B cell (primary cell): Measurements from ENCODE around the gene LDB1. TPM values are rescaled to one million over a fixed set of nuclear protein-coding genes. Genes with fewer than 3 reads are reported as not detected.

Source experiments
- ATAC-seq: fragments of 200-7000 bp; cut with Tn5 transposase; one replicate; pipeline ENCODE4 v1.10.0; 2021; ENCODE audit warnings: low read depth, mild to moderate bottlenecking, moderate number of reproducible peaks, moderate library complexity
- CTCF ChIA-PET: fragments of 350-600 bp; sonication (Branson Sonifier 250); formaldehyde crosslinking; loops from one replicate; lab custom pipeline; 2021; ENCODE audit warnings: antibody characterized with exemption, inconsistent platforms; lab: Charles Lee
- POLR2A ChIA-PET: fragments of 350-600 bp; sonication (Branson Sonifier 250); formaldehyde crosslinking; loops from one replicate; lab custom pipeline; 2021; ENCODE audit warnings: antibody characterized with exemption; lab: Charles Lee
- DNase-seq: peaks from one replicate; pipeline ENCODE4 v3.0.0; 2013
- H2AFZ ChIP-seq: 2 replicates; pipeline ENCODE4 v1.6.1; 2012; ENCODE audit warnings: mild to moderate bottlenecking, low read depth, low read length; ENCODE audit not compliant: insufficient read depth, poor library complexity, severe bottlenecking
- H3K27ac ChIP-seq, 2 donors: 1 replicate in 1 of 2; 2 replicates in 1 of 2; pipeline ENCODE4 v1.5.1; 2012 to 2013; ENCODE audit warnings: low read length in 2 of 2, mild to moderate bottlenecking in 2 of 2, moderate library complexity in 1 of 2
- H3K27me3 ChIP-seq, 4 experiments: fragments of 200-600 bp in 1 of 4; sonication (generic) in 1 of 4; replicated peaks in 1 of 4; 1 replicate in 2 of 4; 2 replicates in 2 of 4; pipeline versions ENCODE4 v1.6.1 to v1.7.0; 2013 to 2016; ENCODE audit warnings: low read length in 3 of 4, mild to moderate bottlenecking in 2 of 4, mixed read lengths in 1 of 4, moderate library complexity in 1 of 4; ENCODE audit not compliant: insufficient read depth in 4 of 4, control insufficient read depth in 3 of 4; ENCODE audit errors: control extremely low read depth in 1 of 4
- H3K36me3 ChIP-seq, 2 experiments: replicated peaks in 1 of 2; 1 replicate in 1 of 2; 2 replicates in 1 of 2; pipeline versions ENCODE4 v1.6.1 to v1.7.1; 2013; ENCODE audit warnings: low read length in 1 of 2; ENCODE audit not compliant: insufficient read depth in 2 of 2, control insufficient read depth in 1 of 2; ENCODE audit errors: control extremely low read depth in 1 of 2, extremely low read depth in 1 of 2
- H3K4me1 ChIP-seq, 2 donors: fragments of 200-600 bp in 1 of 2; sonication (generic) in 1 of 2; 1 replicate in 1 of 2; 2 replicates in 1 of 2; pipeline versions ENCODE4 v1.5.1 to v1.6.1; 2013 to 2017; ENCODE audit warnings: low read length in 2 of 2; ENCODE audit not compliant: control insufficient read depth in 2 of 2, insufficient read depth in 2 of 2
- H3K4me2 ChIP-seq: replicated peaks from 2 replicates; pipeline ENCODE3; 2012; ENCODE audit warnings: mild to moderate bottlenecking, low read depth, low read length; ENCODE audit not compliant: poor library complexity, severe bottlenecking
- H3K4me3 ChIP-seq, 5 experiments: fragments of 200-600 bp in 1 of 5; sonication (generic) in 1 of 5; 1 replicate in 3 of 5; 2 replicates in 2 of 5; pipeline versions ENCODE4 v1.5.1 to v1.7.0; 2011 to 2016; ENCODE audit warnings: low read length in 4 of 5, mild to moderate bottlenecking in 4 of 5, low read depth in 2 of 5, control low read depth in 1 of 5, moderate library complexity in 1 of 5; ENCODE audit not compliant: insufficient read depth in 1 of 5; ENCODE audit errors: control extremely low read depth in 1 of 5, extremely low read depth in 1 of 5
- H3K79me2 ChIP-seq: fragments of 200-600 bp; sonication (generic); one replicate; pipeline ENCODE4 v1.6.0; 2016; ENCODE audit warnings: low read length; ENCODE audit not compliant: control insufficient read depth, insufficient read depth
- H3K9ac ChIP-seq: fragments of 200-600 bp; sonication (generic); 2 replicates; pipeline ENCODE4 v1.6.1; 2017; ENCODE audit warnings: mild to moderate bottlenecking, low read length, moderate library complexity
- H3K9me3 ChIP-seq, 3 donors: one replicate each; pipeline versions ENCODE4 v1.6.1 to v1.7.1; 2013; ENCODE audit warnings: low read length in 2 of 3; ENCODE audit not compliant: control insufficient read depth in 2 of 3, insufficient read depth in 1 of 3; ENCODE audit errors: control extremely low read depth in 1 of 3
- H4K20me1 ChIP-seq: 2 replicates; pipeline ENCODE4 v1.6.0; 2012; ENCODE audit warnings: mild to moderate bottlenecking, low read length; ENCODE audit not compliant: insufficient read depth, control insufficient read depth, poor library complexity, severe bottlenecking
- H3K27ac Mint-ChIP-seq: one replicate; pipeline ENCODE4 v1.8.0; 2021; ENCODE audit warnings: mixed read lengths
- H3K27me3 Mint-ChIP-seq: one replicate; pipeline ENCODE4 v1.8.0; 2021; ENCODE audit warnings: mixed read lengths
- H3K4me1 Mint-ChIP-seq: one replicate; pipeline ENCODE4 v1.8.0; 2021; ENCODE audit warnings: mixed read lengths
- H3K4me3 Mint-ChIP-seq: one replicate; pipeline ENCODE4 v1.8.0; 2021; ENCODE audit warnings: mixed read lengths
- H3K9me3 Mint-ChIP-seq: one replicate; pipeline ENCODE4 v1.8.0; 2022; ENCODE audit warnings: mixed read lengths; ENCODE audit not compliant: insufficient read depth
- EZH2 ChIP-seq: IDR thresholded peaks from 2 replicates; pipeline ENCODE4 v1.6.1; 2012; ENCODE audit warnings: borderline replicate concordance, low read depth, mild to moderate bottlenecking, moderate library complexity, low read length; ENCODE audit not compliant: insufficient read depth, poor library complexity, severe bottlenecking
- WGBS: methylation state at CpG from one replicate; pipeline ENCODE4 v1.1.5; 2013; ENCODE audit warnings: missing lambda C conversion rate; ENCODE audit not compliant: insufficient coverage; 5-methylcytosine and 5-hydroxymethylcytosine counted together
- intact Hi-C: fragments of 100-400 bp; cut with micrococcal nuclease; formaldehyde crosslinking; loops from one replicate; pipeline ENCODE4 v1.10.0; 2022
- polyA plus RNA-seq: library from polyadenylated mRNA; depleted of rRNA; stranded (reverse); fragments of >200 nt; gene quantifications from 2 replicates; pipeline ENCODE4 v1.2.3, GENCODE V29; 2012
- total RNA-seq, 2 donors: library from RNA; stranded (reverse); fragments of 120-200 nt in 1 of 2; gene quantifications; 1 replicate in 1 of 2; 2 replicates in 1 of 2; pipeline versions ENCODE4 v1.2.3 to v1.2.4, GENCODE V29; 2013 to 2022
- TF ChIP-seq, protein P1 (sequence below): fragments of 200-600 bp; IDR thresholded peaks from one replicate; pipeline ENCODE4 v1.8.0; 2022; ENCODE audit warnings: antibody characterized with exemption, mild to moderate bottlenecking

Gene LDB1
- total and polyA plus RNA-seq, 2 donors (not counting 1 experiment from before 2014, with no cell fraction given): 114 to 139 TPM

DNA sequence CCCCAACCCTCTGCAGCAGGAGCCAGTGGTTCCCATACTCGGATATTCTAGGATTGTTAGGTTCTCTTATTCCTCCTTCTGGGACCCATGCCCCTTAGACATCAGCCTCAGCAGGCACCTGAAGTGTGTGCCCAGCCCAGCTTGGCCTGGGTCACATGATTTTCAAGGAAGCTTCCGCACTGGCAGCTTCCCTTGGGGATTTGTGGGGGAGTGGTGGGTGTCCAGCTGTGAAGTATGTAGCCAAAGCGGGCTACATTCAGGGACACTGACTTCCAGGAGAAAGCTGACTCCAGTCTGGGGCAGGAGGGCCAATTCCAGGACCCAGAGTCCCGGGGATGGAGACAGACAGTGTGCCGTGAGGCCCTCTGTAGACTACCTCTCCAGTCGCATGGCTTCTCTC is 1.3 kb downstream of the LDB1 start:
- no peaks in the 10 kb centered on the region for H3K27me3 ChIP-seq
- CTCF ChIA-PET: interaction anchor here (0.5 to 1.7 kb wide), 12 partner anchors 13 to 337 kb away, joined by 3 to 14 read pairs (median 4); partner anchors contain the start of genes ARMH3, HPS6 and PPRC1
- no peak overlapping the region for H2AFZ ChIP-seq
- H3K9ac ChIP-seq: peak overlapping the region; percentile 94
- Mint-ChIP-seq H3K4me3 (peak overlapping the region; percentile 93), H3K27ac (peak overlapping the region; percentile 91), H3K9me3 (no peaks in the 10 kb centered on the region), H3K27me3 (no peaks in the 10 kb centered on the region), H3K4me1 (peaks cover 63% of the 10 kb centered on the region)
- peak; percentile 82 for DNase-seq
- 4% methylated on average over 4 of the region's 6 CpGs for WGBS
- ATAC-seq: peak; percentile 12
- no peaks in the 10 kb centered on the region for H3K9me3 ChIP-seq
- H3K4me3 ChIP-seq: peak overlapping the region; percentile 47 to 95 (median 90)
- POLR2A ChIA-PET: interaction anchor here (0.6 to 1.2 kb wide), 10 partner anchors 15 to 827 kb away, joined by 3 to 15 read pairs (median 4); partner anchors contain the start of gene NOLC1
- peak overlapping the region; percentile 87 to 94 for H3K27ac ChIP-seq
- peaks cover 71% of the 10 kb centered on the region for H3K79me2 ChIP-seq
- intact Hi-C loops: loop anchor here (2.0 to 5.0 kb wide), 2 partner anchors 277 to 526 kb away; partner anchors contain the start of genes KCNIP2 and TRIM8
- peaks cover 23% of the 10 kb centered on the region for H4K20me1 ChIP-seq
- no peak for TF ChIP-seq EZH2
- TF ChIP-seq, protein P1, sequence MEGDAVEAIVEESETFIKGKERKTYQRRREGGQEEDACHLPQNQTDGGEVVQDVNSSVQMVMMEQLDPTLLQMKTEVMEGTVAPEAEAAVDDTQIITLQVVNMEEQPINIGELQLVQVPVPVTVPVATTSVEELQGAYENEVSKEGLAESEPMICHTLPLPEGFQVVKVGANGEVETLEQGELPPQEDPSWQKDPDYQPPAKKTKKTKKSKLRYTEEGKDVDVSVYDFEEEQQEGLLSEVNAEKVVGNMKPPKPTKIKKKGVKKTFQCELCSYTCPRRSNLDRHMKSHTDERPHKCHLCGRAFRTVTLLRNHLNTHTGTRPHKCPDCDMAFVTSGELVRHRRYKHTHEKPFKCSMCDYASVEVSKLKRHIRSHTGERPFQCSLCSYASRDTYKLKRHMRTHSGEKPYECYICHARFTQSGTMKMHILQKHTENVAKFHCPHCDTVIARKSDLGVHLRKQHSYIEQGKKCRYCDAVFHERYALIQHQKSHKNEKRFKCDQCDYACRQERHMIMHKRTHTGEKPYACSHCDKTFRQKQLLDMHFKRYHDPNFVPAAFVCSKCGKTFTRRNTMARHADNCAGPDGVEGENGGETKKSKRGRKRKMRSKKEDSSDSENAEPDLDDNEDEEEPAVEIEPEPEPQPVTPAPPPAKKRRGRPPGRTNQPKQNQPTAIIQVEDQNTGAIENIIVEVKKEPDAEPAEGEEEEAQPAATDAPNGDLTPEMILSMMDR: no peak
- H3K4me2 ChIP-seq: peak overlapping the region; percentile 93
- H3K4me1 ChIP-seq: peaks cover 53 to 65% of the 10 kb centered on the region in 2 donors
- no peaks in the 10 kb centered on the region for H3K36me3 ChIP-seq
